ENCODE measurements around the gene CHCHD6.

The CHCHD6 gene

DNA sequence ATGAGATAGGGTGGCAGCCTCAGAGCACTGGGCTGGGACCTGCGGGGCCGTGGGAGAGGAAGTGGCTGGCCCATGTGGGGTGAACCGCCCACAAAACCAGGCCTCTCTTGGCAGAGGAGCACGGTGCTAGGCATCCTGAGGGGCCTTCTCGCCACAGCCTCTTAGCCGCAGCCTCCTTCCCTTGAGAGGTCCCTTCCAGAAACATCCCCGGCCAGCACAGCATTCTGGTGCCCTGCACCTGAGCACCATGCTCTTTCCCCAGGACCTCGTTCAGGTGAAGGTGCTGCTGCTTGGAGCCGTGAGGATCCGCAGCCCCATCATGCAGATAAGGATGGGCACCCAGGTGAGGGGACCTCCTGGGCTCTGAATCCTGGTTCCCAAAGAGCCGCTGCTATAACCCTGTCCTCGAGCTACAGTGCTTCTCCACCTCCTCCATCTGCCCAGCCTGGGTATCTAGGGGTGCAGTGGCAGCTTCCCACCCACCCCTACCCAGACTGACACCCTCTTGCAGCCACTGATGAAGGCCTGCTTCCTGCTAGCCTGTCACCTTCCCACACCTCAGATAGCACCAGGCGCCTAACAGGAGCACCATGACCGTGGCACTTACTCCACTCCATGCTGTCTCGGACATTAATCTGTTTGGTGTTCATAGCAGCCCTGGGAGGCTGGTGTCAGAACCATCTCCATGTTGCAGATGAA is 37.9 kb upstream of the CHCHD6 start:
- Histone ChIP-seq H3K4me1 (ENCODE audit: insufficient read depth, low read length) (no peaks in the 10 kb centered on the region), H3K27me3 (ENCODE audit: insufficient read depth, low read length, poor library complexity) (peaks cover 4% of the 10 kb centered on the region), H3K27ac (ENCODE audit: low read length) (no peak overlapping the region), H3K36me3 (ENCODE audit: insufficient read depth, low read length) (no peaks in the 10 kb centered on the region), H3K9ac (ENCODE audit: low read depth, low read length) (no peak overlapping the region), H3K4me3 (ENCODE audit: low read depth in 1 of 2, low read length in 2 of 2) (no peak overlapping the region), H3K4me2 (ENCODE audit: insufficient read depth, low read length) (no peak overlapping the region), H3K79me2 (ENCODE audit: insufficient read depth, low read length) (no peaks in the 10 kb centered on the region), H4K20me1 (ENCODE audit: insufficient read depth, low read length) (no peaks in the 10 kb centered on the region), H2AFZ (ENCODE audit: low read depth, low read length) (no peak overlapping the region), H3K9me3 (ENCODE audit: insufficient read depth, low read length, severe bottlenecking) (peaks cover 2% of the 10 kb centered on the region)
- ATAC-seq (ENCODE audit: insufficient read depth, low read depth) (no peak), DNase-seq (no peak)
- no peak for TF ChIP-seq EZH2 (IDR thresholded peaks at IDR 0.05; ENCODE audit: borderline replicate concordance, low read depth, low read length, severe bottlenecking)
- TF ChIP-seq, protein P1, sequence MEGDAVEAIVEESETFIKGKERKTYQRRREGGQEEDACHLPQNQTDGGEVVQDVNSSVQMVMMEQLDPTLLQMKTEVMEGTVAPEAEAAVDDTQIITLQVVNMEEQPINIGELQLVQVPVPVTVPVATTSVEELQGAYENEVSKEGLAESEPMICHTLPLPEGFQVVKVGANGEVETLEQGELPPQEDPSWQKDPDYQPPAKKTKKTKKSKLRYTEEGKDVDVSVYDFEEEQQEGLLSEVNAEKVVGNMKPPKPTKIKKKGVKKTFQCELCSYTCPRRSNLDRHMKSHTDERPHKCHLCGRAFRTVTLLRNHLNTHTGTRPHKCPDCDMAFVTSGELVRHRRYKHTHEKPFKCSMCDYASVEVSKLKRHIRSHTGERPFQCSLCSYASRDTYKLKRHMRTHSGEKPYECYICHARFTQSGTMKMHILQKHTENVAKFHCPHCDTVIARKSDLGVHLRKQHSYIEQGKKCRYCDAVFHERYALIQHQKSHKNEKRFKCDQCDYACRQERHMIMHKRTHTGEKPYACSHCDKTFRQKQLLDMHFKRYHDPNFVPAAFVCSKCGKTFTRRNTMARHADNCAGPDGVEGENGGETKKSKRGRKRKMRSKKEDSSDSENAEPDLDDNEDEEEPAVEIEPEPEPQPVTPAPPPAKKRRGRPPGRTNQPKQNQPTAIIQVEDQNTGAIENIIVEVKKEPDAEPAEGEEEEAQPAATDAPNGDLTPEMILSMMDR (IDR thresholded peaks at IDR 0.05; ENCODE audit: borderline replicate concordance, extremely low read depth, low read length, poor library complexity, severe bottlenecking), result no peak

DNA sequence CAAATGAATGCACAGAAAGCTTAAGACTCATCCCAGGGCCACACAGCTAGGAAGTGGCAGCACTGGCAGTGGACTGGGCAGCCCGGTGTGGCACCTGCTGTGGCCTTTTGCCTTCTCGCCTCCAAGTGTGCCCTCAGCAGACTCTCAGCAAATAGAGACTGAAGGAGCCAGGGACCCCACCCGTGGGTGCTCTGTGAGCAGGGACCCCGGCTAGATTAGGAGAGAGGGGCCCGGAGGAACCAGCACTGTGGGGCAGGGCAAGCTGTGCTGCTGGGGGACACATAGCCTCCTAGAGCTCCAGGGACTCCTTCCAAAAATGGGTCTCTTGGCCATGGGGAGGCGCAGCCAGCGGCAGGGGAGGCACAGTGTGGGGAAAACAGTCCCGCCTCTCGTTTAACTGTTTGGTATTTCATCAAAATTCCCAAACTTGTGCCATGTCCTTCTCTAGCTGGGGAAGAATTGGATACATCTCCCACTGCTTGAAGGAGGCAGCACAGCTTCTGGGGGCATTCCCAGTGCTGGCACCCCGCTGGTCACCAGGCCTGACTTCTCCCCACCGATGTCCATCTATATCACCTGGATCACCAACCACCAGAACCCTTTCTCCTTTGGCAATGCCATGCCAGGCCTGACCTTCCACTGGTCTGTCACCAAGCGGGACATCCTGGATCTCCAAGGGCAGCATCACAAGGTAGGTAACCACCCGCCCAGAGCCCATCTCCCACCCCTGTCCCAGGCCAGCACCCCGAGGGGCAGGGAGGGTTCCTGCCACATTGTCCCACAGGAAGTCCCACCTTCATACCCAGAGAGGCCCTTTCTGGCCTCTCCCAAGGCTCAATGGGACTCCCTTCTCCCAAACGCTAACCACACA is 37.1 kb upstream of the CHCHD6 start:
- Histone ChIP-seq H2AFZ (ENCODE audit: low read depth, low read length) (no peak overlapping the region), H3K27ac (ENCODE audit: low read length) (no peak overlapping the region), H3K27me3 (ENCODE audit: insufficient read depth, low read length, poor library complexity) (peaks cover 4% of the 10 kb centered on the region), H3K4me1 (ENCODE audit: insufficient read depth, low read length) (no peaks in the 10 kb centered on the region), H3K36me3 (ENCODE audit: insufficient read depth, low read length) (no peaks in the 10 kb centered on the region), H3K9me3 (ENCODE audit: insufficient read depth, low read length, severe bottlenecking) (peaks cover 3% of the 10 kb centered on the region), H3K4me2 (ENCODE audit: insufficient read depth, low read length) (no peak overlapping the region), H3K9ac (ENCODE audit: low read depth, low read length) (no peak overlapping the region), H4K20me1 (ENCODE audit: insufficient read depth, low read length) (no peaks in the 10 kb centered on the region), H3K79me2 (ENCODE audit: insufficient read depth, low read length) (no peaks in the 10 kb centered on the region), H3K4me3 (ENCODE audit: low read depth in 1 of 2, low read length in 2 of 2) (no peak overlapping the region)
- TF ChIP-seq EZH2 (IDR thresholded peaks at IDR 0.05; ENCODE audit: borderline replicate concordance, low read depth, low read length, severe bottlenecking), result no peak
- TF ChIP-seq, protein P1 (IDR thresholded peaks at IDR 0.05; ENCODE audit: borderline replicate concordance, extremely low read depth, low read length, poor library complexity, severe bottlenecking), result no peak
- ATAC-seq (ENCODE audit: insufficient read depth, low read depth) (no peak), DNase-seq (no peak)

DNA sequence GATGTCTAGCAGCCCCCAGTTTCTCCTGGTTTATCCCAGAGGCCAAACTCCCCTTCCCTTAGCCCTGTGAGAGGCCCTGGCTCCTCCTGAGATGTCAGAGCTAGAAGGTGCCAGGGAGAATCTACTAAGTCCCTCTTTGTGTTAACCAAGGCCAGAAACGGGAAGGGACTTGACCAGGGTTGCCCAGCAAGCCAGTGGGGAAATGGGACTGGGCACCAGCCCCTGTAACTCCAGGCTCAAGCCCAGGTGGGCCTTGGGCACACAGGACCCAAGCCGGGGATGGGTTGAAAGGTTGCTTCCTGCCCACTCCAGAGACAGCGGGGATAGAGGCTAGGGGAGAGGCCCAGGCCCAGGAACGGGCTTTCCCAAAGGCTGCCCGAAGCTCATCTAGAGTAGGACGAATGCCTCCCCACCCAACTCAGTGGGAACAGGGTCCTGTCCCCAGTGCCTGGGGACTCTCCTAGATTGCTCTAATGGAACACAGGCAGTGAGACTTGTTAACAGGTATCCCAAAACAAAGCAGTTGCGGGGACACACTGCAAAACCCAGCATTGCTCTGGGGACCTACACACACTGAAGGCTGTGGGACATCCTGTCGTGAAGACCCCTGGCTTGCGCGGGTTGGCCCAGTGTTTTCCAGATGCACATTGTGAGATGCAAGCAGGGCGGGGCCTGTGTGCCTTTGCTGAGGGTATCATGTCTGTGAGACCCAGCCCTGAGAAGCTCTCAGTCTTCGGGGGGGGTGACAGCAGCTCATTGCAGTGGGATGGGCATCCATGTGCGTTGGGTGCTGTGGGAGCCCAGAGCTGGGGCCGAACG is 36.2 kb upstream of the CHCHD6 start:
- H3K9ac ChIP-seq (ENCODE audit: low read depth, low read length), result no peak overlapping the region
- no peaks in the 10 kb centered on the region for H3K79me2 ChIP-seq (ENCODE audit: insufficient read depth, low read length)
- no peak overlapping the region for H3K4me3 ChIP-seq (ENCODE audit: low read depth in 1 of 2, low read length in 2 of 2)
- no peaks in the 10 kb centered on the region for H3K4me1 ChIP-seq (ENCODE audit: insufficient read depth, low read length)
- H3K4me2 ChIP-seq (ENCODE audit: insufficient read depth, low read length), result no peak overlapping the region
- no peak overlapping the region for H2AFZ ChIP-seq (ENCODE audit: low read depth, low read length)
- no peak overlapping the region for H3K27ac ChIP-seq (ENCODE audit: low read length)
- H3K9me3 ChIP-seq (ENCODE audit: insufficient read depth, low read length, severe bottlenecking), result peaks cover 3% of the 10 kb centered on the region
- H3K27me3 ChIP-seq (ENCODE audit: insufficient read depth, low read length, poor library complexity), result no peaks in the 10 kb centered on the region
- no peaks in the 10 kb centered on the region for H4K20me1 ChIP-seq (ENCODE audit: insufficient read depth, low read length)
- DNase-seq (no peak), ATAC-seq (ENCODE audit: insufficient read depth, low read depth) (no peak)
- no peaks in the 10 kb centered on the region for H3K36me3 ChIP-seq (ENCODE audit: insufficient read depth, low read length)
- TF ChIP-seq, protein P1 (IDR thresholded peaks at IDR 0.05; ENCODE audit: borderline replicate concordance, extremely low read depth, low read length, poor library complexity, severe bottlenecking), result no peak
- TF ChIP-seq EZH2 (IDR thresholded peaks at IDR 0.05; ENCODE audit: borderline replicate concordance, low read depth, low read length, severe bottlenecking), result no peak

Measured in DND-41 (cell line).